Small intestine (tissue), 7 donors: ENCODE results near the gene POLN. TPM values are rescaled to one million over a fixed set of nuclear protein-coding genes. Genes with fewer than 3 reads are reported as not detected.
A peak's percentile ranks its signal among the peaks of the same experiment; 100 is the strongest.
"Not testable (repeated sequence)": the region's sequence is repeated elsewhere in the genome, so short reads cannot be mapped to it uniquely, and the experiment has no call there.

ENCODE experiments used
- DNase-seq, 2 donors: peaks; one replicate each; pipeline versions ENCODE4 v3.0.0 to v3.0.0-alpha.2; 2013
- FAIRE-seq: peaks from 2 replicates; lab custom pipeline; 2012; peaks lifted over from hg19 to GRCh38; lab: Jason Lieb, UNC
- H3K27ac ChIP-seq, 3 donors: one replicate each; pipeline ENCODE4 v1.5.1; 2013; ENCODE audit warnings: low read length in 2 of 3, mild to moderate bottlenecking in 2 of 3, control low read depth in 1 of 3, inconsistent platforms in 1 of 3, low read depth in 1 of 3, moderate library complexity in 1 of 3
- H3K27me3 ChIP-seq, 3 donors: one replicate each; pipeline ENCODE4 v1.6.1; 2013; ENCODE audit warnings: low read length in 3 of 3, inconsistent platforms in 1 of 3; ENCODE audit not compliant: control insufficient read depth in 3 of 3, insufficient read depth in 3 of 3
- H3K36me3 ChIP-seq, 3 donors: one replicate each; pipeline ENCODE4 v1.6.1; 2013; ENCODE audit warnings: low read length in 3 of 3, inconsistent platforms in 1 of 3, low read depth in 1 of 3, mild to moderate bottlenecking in 1 of 3, moderate library complexity in 1 of 3; ENCODE audit not compliant: control insufficient read depth in 3 of 3, insufficient read depth in 2 of 3
- H3K4me1 ChIP-seq, 3 donors: one replicate each; pipeline ENCODE4 v1.6.1; 2013; ENCODE audit warnings: low read length in 2 of 3, inconsistent platforms in 1 of 3, low read depth in 1 of 3, mild to moderate bottlenecking in 1 of 3, moderate library complexity in 1 of 3; ENCODE audit not compliant: control insufficient read depth in 3 of 3, insufficient read depth in 2 of 3
- H3K4me3 ChIP-seq, 3 donors: one replicate each; pipeline ENCODE4 v1.5.1; 2013; ENCODE audit warnings: low read length in 3 of 3, control low read depth in 1 of 3, inconsistent platforms in 1 of 3, low read depth in 1 of 3, mild to moderate bottlenecking in 1 of 3, moderate library complexity in 1 of 3
- H3K9me3 ChIP-seq, 2 donors: one replicate each; pipeline ENCODE4 v1.6.1; 2013; ENCODE audit warnings: low read depth in 1 of 2, low read length in 1 of 2; ENCODE audit not compliant: control insufficient read depth in 2 of 2, insufficient read depth in 1 of 2
- WGBS, 3 donors: extraction: QIAGEN DNeasy Blood & Tissue Kit; methylation state at CpG; one replicate each; pipeline ENCODE4 v1.1.7; 2013; 5-methylcytosine and 5-hydroxymethylcytosine counted together
- polyA plus RNA-seq, 4 donors: library from polyadenylated mRNA; stranded (reverse) in 3 of 4; unstranded in 1 of 4; fragments of 200-250 nt in 3 of 4; fragments of 120-200 nt in 1 of 4; gene quantifications; one replicate each; pipeline versions ENCODE4 v1.2.1 to v1.2.3, GENCODE V29; 2013
- donor health status: healthy with polysubstance abuse.
- donor health status: control.
- donor health status: control.
- donor health status: Bipolar disorder and iron deficiency.
- donor health status: healthy.

Gene POLN
- polyA plus RNA-seq, 4 donors, result 0.89 to 2.2 (median 1.2) TPM

GRCh38 chr4:2212831-2213230 is 29.1 kb downstream of the POLN start:
- no peak overlapping the region for H3K27ac ChIP-seq
- peak; percentile 33 for FAIRE-seq
- DNase-seq, result no peak
- no peaks in the 10 kb centered on the region for H3K27me3 ChIP-seq
- no peaks in the 10 kb centered on the region for H3K36me3 ChIP-seq
- no peaks in the 10 kb centered on the region for H3K9me3 ChIP-seq
- WGBS, 3 donors, result 55 to 83% (median 70%) methylated on average over 1 of the region's 1 CpG
- H3K4me3 ChIP-seq, result no peak overlapping the region
- no peaks in the 10 kb centered on the region for H3K4me1 ChIP-seq

- not testable (repeated sequence) for H3K9me3 ChIP-seq, H3K27me3 ChIP-seq, FAIRE-seq, H3K4me1 ChIP-seq, H3K4me3 ChIP-seq, H3K27ac ChIP-seq, DNase-seq, H3K36me3 ChIP-seq
- 96 to 100% (median 96%) methylated on average over 1 of the region's 1 CpG for WGBS, 3 donors
Measured at GRCh38 chr4:2202789-2203188, 39.1 kb downstream of the POLN start.

- WGBS, 3 donors, result 34 to 64% (median 54%) methylated on average over 4 of the region's 4 CpGs
- FAIRE-seq (no peak), DNase-seq (peak; percentile 56 to 59)
- Histone ChIP-seq H3K4me1 (peaks cover 0 to 26% (median 3%) of the 10 kb centered on the region in 3 donors), H3K27me3 (no peaks in the 10 kb centered on the region), H3K36me3 (no peaks in the 10 kb centered on the region), H3K4me3 (no peak overlapping the region), H3K27ac (peak overlapping the region in 1 of 3 donors; percentile 75), H3K9me3 (peaks cover 0 to 5% of the 10 kb centered on the region in 2 donors)
Measured at GRCh38 chr4:2194496-2194895, 47.4 kb downstream of the POLN start.

- H3K36me3 ChIP-seq, result no peaks in the 10 kb centered on the region
- H3K9me3 ChIP-seq, result peaks cover 0 to 4% of the 10 kb centered on the region in 2 donors
- peak overlapping the region in 1 of 3 donors; percentile 75 for H3K27ac ChIP-seq
- DNase-seq, result peak; percentile 53 to 75
- peaks cover 0 to 26% (median 3%) of the 10 kb centered on the region in 3 donors for H3K4me1 ChIP-seq
- FAIRE-seq, result no peak
- H3K4me3 ChIP-seq, result no peak overlapping the region
- 31 to 68% (median 49%) methylated on average over 7 of the region's 7 CpGs for WGBS, 3 donors
- no peaks in the 10 kb centered on the region for H3K27me3 ChIP-seq
Measured at GRCh38 chr4:2193326-2193725, 48.6 kb downstream of the POLN start.

GRCh38 chr4:2186865-2187172 is 55.1 kb downstream of the POLN start:
- FAIRE-seq, result no peak

DNA sequence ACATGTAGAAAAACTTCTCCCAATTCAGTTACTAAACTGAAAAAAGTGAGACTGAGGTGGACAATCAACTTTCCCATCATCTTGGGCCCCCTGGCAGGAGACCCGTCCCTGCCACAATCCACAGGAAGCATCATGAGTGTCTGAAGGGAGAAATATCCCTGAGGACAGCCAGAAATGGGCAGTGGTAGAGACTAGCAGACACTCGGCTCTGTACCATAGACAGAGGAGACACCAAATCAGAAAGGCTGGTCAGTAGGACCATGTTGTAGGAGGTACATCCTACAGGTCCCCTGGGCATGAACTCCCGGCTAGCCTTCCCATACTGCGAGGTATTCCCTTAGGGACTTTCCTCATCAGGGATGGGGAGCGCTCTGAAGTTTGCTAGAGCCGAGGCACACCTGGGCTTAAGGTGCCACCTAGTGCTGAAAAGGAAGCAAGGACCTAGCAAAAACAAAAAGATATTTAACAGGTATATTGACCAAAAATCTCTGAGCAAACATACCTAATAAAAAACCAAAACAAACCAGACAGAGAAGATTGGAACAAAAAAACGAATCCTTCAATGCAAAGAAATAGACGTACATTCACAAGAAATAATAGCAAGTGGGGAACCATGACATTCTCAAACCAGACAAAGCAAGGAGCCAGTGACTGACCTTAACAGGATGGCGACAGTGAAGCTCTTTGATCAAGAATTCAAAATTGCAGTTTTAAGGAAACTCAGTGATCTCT is 55.6 kb downstream of the POLN start:
- no peak overlapping the region for H3K27ac ChIP-seq
- no peak overlapping the region for H3K4me3 ChIP-seq
- peak; percentile 22 to 45 for DNase-seq
- H3K4me1 ChIP-seq, result no peaks in the 10 kb centered on the region
- 47 to 59% (median 53%) methylated on average over 9 of the region's 9 CpGs for WGBS, 3 donors
- H3K9me3 ChIP-seq, result peaks cover 0 to 28% of the 10 kb centered on the region in 2 donors
- H3K36me3 ChIP-seq, result no peaks in the 10 kb centered on the region
- no peak for FAIRE-seq
- no peaks in the 10 kb centered on the region for H3K27me3 ChIP-seq

More at GRCh38 chr4:2186865-2187172, 55.1 kb downstream of the POLN start:
- H3K9me3 ChIP-seq, result peaks cover 0 to 28% of the 10 kb centered on the region in 2 donors
- H3K36me3 ChIP-seq, result no peaks in the 10 kb centered on the region
- no peak for DNase-seq
- H3K4me3 ChIP-seq, result no peak overlapping the region
- no peaks in the 10 kb centered on the region for H3K27me3 ChIP-seq
- H3K4me1 ChIP-seq, result no peaks in the 10 kb centered on the region
- H3K27ac ChIP-seq, result no peak overlapping the region

- no peak for DNase-seq
- Histone ChIP-seq H3K4me1 (no peaks in the 10 kb centered on the region), H3K27me3 (no peaks in the 10 kb centered on the region), H3K4me3 (no peak overlapping the region), H3K9me3 (peaks cover 0 to 24% of the 10 kb centered on the region in 2 donors), H3K36me3 (no peaks in the 10 kb centered on the region), H3K27ac (no peak overlapping the region)
- FAIRE-seq, result no peak
Measured at GRCh38 chr4:2183394-2183793, 58.5 kb downstream of the POLN start.

GRCh38 chr4:2182994-2183393 is 58.9 kb downstream of the POLN start:
- no peak for FAIRE-seq
- no peak overlapping the region for H3K27ac ChIP-seq
- peaks cover 0 to 22% of the 10 kb centered on the region in 2 donors for H3K9me3 ChIP-seq
- DNase-seq, result no peak
- WGBS, 3 donors, result 84 to 94% (median 86%) methylated on average over 3 of the region's 3 CpGs
- H3K4me3 ChIP-seq, result no peak overlapping the region
- no peaks in the 10 kb centered on the region for H3K36me3 ChIP-seq
- no peaks in the 10 kb centered on the region for H3K27me3 ChIP-seq
- H3K4me1 ChIP-seq, result no peaks in the 10 kb centered on the region

GRCh38 chr4:2180410-2180809 is 61.5 kb downstream of the POLN start:
- Histone ChIP-seq H3K27me3 (no peaks in the 10 kb centered on the region), H3K4me3 (no peak overlapping the region), H3K27ac (no peak overlapping the region), H3K9me3 (peaks cover 0 to 3% of the 10 kb centered on the region in 2 donors), H3K36me3 (no peaks in the 10 kb centered on the region), H3K4me1 (no peaks in the 10 kb centered on the region)
- DNase-seq (no peak), FAIRE-seq (no peak)
- WGBS, 3 donors, result 93 to 98% (median 95%) methylated on average over 2 of the region's 2 CpGs
